GM21381 (cell line): Measurements from ENCODE around the gene NEK11.
"Not testable (repeated sequence)": the region's sequence is repeated elsewhere in the genome, so short reads cannot be mapped to it uniquely, and the experiment has no call there.

ENCODE experiments used
- ATAC-seq: cut with Tn5 transposase; IDR thresholded peaks from one replicate; pipeline ENCODE4 v1.9.1; 2021; ENCODE audit warnings: mild to moderate bottlenecking, moderate library complexity; ENCODE audit not compliant: unreplicated experiment

NEK11 gene

DNA sequence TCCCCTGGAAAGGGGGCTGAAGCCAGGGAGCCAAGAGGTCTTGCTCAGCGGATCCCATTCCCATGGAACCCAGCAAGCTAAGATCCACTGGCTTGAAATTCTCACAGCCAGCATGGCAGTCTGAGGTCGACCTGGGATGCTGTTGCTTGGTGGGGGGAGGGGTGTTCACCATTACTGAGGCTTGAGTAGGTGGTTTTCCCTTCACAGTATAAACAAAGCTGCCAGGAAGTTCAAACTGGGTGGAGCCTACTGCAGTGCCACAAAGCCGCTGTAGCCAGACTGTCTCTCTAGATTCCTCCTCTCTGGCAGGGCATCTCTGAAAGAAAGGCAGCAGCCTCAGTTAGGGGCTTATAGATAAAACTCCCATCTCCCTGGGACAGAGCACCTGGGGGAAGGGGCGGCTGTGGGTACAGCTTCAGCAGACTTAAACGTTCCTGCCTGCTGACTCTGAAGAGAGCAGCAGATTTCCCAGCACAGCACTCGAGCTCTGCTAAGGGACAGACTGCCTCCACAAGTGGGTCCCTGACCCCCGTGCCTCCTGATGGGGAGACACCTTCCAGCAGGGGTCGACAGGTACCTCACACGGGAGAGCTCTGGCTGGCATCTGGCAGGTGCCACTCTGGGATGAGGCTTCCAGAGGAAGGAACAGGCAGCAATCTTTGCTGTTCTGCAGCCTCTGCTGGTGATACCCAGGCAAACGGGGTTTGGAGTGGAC is 15.8 kb downstream of the NEK11 start:
- ATAC-seq = not testable (repeated sequence)

DNA sequence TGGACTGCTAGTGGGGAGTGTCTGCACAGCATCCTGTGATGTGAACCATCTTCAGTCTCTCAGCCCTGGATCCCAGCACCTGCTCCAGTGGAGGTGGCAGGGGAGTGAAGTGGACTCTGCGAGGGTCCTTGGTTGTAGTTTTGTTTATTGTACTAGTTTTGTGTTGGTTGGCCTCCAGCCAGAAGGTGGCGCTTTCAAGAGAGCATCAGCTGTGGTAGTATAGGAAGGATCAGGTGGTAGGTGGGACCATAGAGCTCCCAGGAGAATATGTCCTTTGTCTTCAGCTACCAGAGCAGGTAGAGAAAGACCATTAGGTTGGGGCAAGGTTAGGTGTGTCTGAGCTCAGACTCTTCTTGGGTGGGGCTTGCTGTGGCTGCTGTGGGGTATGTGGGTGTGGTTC is 20.9 kb downstream of the NEK11 start:
- no peak for ATAC-seq

DNA sequence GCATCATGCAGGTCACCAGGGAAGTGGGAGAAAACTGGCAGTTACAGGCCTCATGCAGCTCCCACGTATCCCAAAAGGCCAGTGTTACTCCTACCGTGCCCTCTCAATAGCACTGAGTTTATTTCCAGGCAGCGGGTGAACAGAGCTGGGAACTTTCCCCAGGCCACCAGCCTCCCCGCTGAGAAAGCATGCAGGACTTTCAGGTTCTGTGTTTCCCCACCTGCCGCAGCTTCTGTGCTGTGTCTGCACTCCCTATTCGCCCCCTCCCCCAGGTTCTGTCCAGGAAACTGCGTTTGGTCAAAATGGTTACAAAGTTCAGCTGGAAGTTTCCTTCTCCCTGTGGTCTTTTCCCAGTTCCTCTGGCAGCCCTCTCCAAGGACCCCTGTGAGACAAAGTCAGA is 21.4 kb downstream of the NEK11 start:
- no peak for ATAC-seq

DNA sequence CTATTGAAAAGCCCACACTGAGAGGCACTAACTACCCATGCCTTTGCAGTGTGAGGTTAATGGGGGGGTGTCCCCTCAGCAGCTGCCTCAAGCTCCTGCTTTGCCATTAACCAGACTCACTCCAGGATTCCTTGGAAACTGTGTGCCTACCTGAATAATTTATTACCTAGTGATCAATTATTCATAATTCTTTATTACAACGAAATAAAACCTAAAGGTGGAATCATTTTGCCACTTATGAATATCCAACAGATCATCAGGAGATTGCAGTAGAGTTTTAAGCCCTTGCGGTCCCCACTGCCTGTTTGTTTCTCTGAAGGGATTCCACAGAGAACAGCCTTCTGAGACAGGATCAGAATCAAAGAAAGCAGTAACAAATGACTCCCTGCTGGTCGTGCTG is 23.3 kb downstream of the NEK11 start:
- ATAC-seq = no peak

DNA sequence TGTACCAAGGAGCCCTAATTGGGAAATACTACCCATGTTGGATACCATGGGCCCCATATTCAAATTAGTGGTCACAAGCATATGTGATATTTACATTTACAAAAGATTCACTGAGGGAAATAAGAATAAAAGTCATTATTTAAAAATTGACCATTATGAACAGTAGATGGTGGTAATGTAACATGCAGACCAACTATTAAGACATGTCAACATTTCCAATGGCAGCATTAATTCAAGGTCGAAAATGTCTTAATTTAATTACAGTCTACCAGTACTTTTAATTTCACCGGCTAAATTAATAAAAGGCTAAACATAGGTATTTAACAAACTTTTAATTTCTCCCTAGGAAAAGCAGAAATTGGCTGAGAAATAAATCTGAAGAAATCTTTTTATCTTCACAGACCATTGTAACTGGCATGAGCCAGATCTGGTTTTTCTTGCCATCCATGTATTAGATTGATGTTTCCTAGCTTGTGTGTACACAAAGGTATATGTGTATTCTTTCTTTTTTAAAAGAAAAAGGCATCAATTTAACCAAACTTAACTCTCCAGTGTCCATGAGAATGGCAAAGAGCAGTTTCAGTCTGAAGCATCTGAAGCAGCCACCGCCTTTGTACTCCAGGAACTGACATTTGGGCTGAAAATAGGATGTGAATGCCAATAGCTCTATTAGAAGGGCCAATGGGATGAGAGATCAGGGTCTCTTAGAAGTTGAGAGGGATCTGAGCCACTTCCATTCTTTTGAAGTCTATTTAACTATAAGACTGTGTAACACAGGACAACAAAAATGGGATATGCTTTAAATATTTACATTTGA is 26.6 kb downstream of the NEK11 start:
- no peak for ATAC-seq

DNA sequence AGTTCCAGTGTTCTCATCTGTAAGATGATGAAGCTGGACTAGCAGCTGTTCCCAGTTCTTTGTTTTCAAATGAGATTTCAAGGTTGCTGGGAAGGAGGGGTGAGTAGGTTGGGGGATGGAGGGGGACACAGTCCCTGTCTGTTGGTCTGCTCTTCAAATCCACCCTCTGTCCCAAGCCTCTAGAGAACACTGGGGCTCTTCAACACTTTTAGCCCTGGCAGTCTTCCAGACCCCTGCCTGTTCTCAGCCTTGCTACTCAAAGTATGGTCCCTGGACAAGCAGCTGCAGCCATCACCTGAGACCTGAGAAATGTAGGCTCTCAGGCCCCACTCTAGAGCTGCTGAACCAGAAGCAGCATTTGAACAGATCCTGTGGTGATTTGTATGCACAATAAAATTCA is 41.3 kb downstream of the NEK11 start:
- ATAC-seq = no peak

DNA sequence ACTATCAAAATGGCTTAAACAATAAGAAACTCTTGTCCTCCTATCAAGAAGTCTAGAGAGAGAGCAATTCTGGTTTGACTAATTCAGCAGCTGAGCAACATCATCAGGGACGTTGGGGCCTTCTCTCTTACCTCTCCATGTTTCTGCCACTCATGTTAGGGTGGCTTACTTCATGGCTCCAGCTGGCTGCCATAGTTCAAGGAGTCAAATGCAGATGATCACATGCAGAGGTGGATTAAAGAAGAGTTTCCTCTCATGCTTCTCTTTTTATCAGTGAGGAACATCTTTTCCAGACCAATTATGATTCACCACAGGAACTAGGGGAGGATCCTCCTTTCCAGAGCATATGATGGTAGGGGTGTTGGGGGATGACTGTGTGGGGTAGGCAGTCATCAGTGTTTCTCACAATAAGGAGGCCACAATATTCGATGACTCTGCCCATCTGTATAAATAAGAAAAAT is 45.5 kb downstream of the NEK11 start:
- no peak for ATAC-seq

DNA sequence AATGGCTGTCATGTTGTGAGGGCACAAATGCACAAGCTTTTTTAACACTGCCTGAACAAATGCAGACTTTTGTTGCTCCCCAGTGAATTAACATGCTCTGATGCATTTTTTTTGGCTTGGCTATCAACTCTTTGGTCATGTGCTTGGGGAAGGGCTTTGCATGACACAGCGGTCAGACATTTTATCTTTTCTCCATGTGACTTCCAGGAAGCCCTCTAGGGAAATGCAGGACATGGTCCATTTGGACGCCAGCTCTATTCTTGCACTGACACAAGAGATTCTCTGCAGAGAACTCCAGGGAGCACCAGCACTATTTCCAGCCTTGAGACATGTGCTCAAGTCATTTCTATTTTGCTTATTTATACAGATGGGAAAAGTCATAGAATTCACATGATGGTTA is 46.2 kb downstream of the NEK11 start:
- no peak for ATAC-seq

DNA sequence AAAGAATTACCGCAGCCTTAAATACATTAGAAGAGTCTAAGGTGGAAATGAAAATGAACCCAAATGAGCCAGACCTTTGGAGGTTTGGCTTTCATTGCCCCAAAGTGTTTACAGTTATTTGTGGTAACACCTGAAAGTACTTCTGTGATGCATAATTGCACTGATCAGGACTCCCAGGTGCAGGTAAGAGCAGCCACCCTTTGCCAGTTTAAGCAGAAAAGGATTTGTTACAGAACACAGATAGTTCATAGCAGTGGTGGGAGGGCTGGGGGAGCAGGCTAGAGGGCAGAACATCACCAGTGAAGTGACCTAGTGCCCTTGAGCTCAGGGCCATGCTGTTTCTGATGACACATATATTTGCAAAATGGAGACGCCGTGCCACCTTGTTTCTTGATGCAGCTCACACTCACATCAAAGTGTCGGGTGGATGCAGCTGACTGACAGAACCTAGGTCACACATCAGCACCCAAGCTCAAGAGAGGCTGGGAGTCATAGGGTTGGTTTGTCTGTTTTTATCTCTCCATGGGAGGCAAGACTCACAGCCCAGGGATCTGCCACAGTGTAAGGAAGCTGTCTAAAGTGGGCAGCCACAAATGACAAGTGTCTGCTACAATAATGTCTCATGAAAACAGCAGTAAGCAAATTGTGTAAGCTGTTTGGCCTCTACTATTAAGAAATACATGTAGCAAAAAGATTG is 49.1 kb downstream of the NEK11 start:
- peak; percentile 72 for ATAC-seq

DNA sequence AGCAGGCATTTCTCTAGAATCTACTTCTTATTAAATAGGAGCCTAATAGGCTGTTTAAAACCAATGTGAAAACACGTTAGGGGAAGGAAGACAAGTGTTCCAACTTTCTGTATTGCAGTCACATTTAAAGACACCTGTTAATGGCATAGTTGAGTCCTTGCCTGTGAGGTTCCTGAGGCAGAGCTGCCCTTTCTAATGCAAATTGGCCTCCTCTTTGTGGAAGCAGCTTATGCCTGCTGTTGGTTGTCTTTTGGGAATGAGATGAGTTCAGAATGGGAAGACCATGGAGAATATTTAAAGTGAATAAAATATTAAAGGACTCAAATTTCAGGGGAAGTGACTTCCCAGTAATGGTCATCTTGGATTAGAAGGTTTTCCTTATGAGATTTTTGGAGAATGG is 51.2 kb downstream of the NEK11 start:
- no peak for ATAC-seq

DNA sequence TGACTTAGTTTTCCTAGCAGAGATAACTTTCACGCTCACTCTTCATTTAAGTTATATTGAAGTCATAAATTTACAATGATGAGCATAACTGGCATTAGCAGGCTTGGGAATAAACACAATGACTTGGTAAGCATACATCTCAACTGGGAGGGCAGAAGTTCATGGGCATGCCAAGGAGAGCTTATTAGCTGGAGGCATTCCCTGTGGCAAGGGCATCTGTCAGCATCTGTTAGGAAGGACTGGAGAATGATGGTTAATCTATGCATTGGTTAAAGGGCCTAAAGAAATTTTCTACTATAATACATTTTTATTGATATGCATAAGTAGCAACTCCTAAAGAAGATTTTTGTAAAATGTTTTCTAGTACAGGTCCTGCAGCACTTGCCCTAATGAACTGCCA is 52.4 kb downstream of the NEK11 start:
- ATAC-seq = no peak

DNA sequence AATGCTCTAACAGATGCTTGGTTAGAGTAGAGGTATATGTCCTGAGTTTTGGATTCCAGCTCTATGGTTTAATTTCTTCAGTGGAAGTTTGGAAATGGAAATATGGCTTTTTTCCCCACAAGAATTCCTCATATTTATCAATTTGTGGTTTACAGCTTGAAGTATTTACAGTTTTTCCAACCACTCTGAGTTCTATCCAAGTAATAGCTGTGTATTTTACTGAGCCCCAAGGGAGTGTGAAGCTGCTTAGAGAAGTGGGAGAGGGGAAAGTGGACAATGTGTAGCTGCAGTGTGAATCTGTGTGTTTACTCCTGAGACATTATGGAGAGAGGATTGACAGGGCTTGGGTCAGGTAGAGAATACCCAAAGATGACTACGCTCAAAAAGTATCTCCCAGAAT is 54.5 kb downstream of the NEK11 start:
- no peak for ATAC-seq

DNA sequence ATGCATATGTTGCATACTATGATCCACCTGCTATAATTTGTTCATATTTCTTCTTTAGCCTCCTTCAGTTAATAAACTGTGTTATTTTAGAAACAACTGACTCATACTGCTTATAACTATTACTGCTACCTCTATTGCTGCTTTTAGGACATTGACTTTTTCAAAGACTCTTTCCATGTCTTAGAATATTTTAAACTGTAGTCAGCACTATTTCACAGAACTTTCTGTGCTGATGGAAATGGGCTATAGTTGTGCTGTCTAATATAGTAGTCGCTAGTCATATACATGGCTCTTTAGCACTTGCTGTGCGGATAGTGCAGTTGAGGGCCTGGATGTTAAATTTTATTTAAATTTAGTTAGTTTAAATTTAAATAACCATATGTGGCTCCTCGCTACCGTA is 55.6 kb downstream of the NEK11 start:
- ATAC-seq = no peak

DNA sequence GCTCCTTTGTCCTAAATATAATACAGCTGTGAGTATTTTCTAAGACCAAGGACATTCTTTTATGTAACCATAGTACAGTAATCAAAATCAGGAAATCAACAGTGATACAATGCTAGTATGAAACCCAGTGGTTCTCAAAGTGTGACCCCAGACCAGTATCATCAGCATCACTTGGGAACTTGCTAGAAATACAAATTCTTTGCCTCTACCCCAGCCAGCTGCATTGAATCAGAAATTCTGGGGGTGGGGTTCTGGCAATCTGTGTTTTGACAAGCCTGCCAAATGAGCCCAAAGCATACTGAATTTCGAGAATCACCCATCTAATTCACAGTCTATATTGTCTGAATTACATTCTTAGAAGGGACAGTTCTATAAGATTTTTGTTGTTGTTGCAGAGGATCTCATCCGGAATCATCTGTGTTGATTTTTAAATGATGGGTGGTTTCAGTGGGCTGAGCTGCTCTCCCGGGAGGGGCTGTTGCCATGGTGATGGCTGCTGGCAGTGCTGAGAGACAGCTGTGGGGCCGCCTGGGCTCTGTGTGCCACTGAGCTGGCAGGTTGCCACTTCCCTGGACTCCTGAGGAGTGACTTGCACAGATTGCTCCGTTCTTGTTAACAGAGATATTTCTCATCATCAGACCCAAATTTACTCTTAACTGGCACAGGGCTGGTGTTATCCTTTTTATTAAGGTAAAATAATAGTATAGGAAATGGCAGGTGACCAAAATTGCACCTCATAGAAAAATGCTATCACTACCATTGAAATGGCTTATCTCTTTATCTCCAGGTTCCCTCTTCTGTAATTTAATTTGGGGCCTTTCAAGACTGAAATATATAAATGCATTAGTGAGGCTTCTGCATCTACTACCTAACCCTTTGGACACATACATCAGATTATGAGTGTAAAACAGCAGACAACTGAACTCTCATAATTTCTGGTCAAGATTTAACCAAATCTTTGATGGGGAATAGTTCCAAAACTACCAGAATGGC is 56.5 kb downstream of the NEK11 start:
- ATAC-seq = no peak

DNA sequence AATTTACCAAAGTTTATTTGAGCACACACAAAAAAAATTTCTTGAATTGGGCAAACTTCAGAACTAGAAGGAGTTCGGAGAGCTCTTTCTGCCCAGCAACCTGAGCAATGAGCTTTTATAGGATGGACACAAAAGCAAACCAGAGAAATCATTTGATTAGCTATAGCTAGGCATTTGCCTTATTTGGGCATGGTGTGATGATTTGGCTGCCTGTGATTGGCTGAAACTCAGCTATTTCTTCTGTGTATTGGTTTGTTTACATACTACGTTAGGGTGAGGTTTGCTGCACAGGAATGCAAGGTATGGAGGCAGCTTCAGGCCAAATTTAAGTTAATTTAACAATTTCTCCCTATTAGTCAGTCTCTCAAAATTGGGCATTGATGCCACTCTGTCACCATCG is 65.1 kb downstream of the NEK11 start:
- ATAC-seq = no peak

DNA sequence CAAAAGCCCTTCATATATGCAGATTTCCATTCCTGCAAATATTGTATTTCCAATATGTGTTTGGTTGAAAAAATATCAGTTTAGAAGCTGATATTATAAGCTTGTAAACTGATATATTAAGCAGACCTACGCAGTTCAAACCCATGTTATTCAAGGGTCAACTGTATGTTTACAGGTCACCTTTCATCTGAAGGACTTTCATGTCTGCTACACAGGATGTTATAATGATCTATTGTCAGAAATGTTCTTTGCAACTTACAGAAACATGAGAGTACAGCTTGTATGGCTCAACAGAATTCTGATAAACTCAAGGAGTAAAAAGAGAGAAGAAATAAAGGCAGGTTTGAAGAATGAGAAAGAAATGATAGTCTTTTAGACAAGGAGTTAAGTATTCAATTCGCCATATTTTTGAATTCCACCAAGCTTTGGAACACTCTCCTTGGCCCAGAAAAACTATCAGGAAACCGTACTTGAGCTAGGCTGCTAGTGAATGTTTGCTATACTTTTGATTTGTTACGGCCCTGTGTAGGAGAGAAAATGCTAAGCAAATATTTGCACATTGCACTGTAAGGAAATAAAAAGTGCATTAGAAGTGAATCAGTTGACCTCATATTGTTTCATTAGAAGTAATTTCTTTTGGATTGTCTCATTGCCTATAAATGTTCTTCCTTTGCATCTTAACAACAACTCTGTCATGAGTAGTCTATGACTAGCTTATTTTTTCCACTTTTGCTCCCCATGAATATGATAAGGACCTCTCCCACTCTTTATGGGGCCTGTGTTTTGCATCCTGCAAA is 81.2 kb downstream of the NEK11 start:
- no peak for ATAC-seq

DNA sequence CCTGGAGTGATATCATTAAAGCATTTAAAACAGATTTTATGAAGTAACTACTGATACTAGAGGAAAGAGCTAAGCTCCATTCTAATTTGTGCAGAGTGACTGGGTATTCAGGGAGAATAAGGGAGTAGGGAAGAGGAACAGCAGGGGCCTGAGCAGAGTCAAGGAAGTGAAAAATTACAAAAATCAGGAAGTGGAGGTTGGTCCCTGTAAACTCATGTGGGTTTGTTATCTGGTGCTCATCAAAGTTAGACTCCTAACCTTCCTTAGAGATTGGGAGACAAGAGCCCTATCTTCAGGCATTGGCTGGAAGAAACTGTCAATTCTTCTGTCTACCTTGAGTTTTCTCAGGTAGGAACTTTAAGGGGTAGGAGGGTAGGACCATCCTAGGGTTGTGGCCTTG is 82.5 kb downstream of the NEK11 start:
- no peak for ATAC-seq

DNA sequence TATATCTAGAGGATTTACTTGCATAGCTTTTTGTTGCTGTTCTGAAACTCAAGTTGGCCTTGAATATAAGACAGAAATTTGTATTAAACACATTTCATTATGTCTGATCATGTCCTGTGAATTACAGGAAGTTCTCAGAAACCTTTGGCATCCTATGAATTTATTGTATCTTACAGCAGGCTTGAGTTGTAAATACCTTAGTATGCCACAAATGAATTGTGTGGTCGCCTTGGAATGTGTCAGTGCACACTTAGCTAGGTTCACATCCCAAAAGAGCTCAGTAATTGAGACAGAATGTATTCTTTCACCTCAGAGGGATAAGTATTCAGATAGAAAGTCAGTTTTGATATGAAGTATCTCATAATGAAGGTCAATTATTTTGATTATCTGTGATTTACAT is 83.4 kb downstream of the NEK11 start:
- ATAC-seq = no peak

DNA sequence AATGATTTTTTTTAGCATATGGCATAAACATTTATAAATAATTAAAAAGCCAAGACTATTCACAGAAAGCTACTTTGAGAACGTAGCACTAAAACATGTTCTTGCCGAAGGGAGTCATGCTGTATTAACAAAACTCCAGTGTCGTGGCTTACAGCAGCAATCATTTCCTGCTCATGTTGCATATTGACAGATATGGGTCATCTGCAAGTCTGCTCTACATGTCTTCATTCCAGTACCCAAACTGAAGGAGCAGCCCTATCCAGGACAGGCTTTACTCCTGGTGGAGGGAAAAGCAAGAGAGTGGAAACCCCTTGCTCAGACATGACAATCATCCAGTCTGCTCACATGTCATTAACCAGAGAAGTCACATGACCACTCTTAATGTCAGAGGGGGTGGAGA is 87.6 kb downstream of the NEK11 start:
- ATAC-seq = no peak

DNA sequence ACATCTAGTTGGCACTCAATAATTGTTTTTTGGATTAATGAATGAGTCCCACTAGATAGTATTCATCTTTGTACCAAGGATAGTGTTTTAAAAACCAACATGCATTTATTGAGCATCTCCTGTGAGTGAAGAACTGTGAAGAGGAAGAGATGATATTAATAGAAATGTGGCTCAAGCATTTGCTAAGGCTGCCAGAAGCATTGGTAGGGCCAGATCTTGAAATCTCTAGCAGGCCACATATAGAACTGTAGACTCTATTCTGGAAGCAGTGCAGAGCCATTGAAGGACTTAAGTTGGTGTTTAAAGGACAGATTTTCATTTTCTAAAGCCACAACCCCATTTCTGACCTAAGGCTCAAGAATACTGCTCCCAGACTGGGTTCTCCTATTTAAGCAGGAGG is 99.0 kb downstream of the NEK11 start:
- no peak for ATAC-seq
